Suprapubic skin (tissue), 4 donors: ENCODE data around the gene CELA2A.

Experiments
- EP300 ChIP-seq: sonication (generic); formaldehyde crosslinking; IDR thresholded peaks from one replicate; pipeline ENCODE4 v1.6.1; 2017; ENCODE audit warnings: antibody characterized with exemption
- POLR2AphosphoS5 ChIP-seq, 3 donors: sonication (generic); formaldehyde crosslinking; IDR thresholded peaks; one replicate each; pipeline ENCODE4 v1.6.1; 2017; ENCODE audit warnings: antibody characterized with exemption in 3 of 3
- TF ChIP-seq, protein P1 (sequence below), 2 donors: fragments of 200-600 bp in 1 of 2; fragments of 450-650 bp in 1 of 2; sonication (generic) in 1 of 2; IDR thresholded peaks; one replicate each; pipeline ENCODE4 v1.5.1; 2016 to 2019; ENCODE audit warnings: antibody characterized with exemption in 2 of 2, mild to moderate bottlenecking in 1 of 2, moderate library complexity in 1 of 2

DNA sequence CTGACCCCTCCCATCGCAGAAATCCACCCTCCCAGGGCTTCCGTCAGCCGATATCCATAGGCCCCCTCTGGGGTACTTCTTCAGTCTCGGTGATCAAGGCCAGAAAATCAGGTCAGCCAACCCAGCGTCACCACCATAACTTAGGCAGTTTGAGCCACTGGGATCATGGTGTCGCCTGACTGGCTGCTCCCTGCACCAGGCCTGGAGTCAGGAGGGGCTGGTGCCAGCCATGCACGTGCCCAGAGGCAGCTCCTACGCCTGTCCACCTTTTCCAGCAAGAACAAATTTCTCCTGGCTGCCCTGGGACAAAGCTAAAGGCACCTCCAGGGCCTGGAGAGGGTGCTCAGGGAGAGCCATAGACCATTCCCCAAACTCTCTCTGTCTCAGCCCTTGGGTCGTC is 23.1 kb upstream of the CELA2A start:
- TF ChIP-seq POLR2AphosphoS5 (IDR thresholded peaks at IDR 0.05) (no peak), EP300 (no peak)
- TF ChIP-seq, protein P1, sequence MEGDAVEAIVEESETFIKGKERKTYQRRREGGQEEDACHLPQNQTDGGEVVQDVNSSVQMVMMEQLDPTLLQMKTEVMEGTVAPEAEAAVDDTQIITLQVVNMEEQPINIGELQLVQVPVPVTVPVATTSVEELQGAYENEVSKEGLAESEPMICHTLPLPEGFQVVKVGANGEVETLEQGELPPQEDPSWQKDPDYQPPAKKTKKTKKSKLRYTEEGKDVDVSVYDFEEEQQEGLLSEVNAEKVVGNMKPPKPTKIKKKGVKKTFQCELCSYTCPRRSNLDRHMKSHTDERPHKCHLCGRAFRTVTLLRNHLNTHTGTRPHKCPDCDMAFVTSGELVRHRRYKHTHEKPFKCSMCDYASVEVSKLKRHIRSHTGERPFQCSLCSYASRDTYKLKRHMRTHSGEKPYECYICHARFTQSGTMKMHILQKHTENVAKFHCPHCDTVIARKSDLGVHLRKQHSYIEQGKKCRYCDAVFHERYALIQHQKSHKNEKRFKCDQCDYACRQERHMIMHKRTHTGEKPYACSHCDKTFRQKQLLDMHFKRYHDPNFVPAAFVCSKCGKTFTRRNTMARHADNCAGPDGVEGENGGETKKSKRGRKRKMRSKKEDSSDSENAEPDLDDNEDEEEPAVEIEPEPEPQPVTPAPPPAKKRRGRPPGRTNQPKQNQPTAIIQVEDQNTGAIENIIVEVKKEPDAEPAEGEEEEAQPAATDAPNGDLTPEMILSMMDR (IDR thresholded peaks at IDR 0.05), result no peak
